IMR-90 (cell line): Measurements from ENCODE around the gene INPP4A. TPM values are rescaled to one million over a fixed set of nuclear protein-coding genes. Genes with fewer than 3 reads are reported as not detected.

Experiments
- ATAC-seq: fragments of 200-7000 bp; cut with Tn5 transposase; 2 replicates; pipeline ENCODE4 v1.9.1; 2020; ENCODE audit warnings: low read depth, mild to moderate bottlenecking, moderate library complexity
- BruUV-seq: library from RNA; stranded (reverse); fragments of 400-500 nt; replicated peaks from 2 replicates; lab custom pipeline; 2021; lab: Mats Ljungman, UMichigan
- CTCF ChIA-PET: fragments of 300-600 bp; formaldehyde crosslinking; extraction: SDS; loops from one replicate; lab custom pipeline; 2021; ENCODE audit warnings: antibody characterized with exemption; lab: Yijun Ruan, JAX
- POLR2A ChIA-PET: fragments of 300-600 bp; sonication (Branson Sonifier 250); formaldehyde crosslinking; loops from one replicate; lab custom pipeline; 2022; ENCODE audit warnings: antibody characterized with exemption; ENCODE audit not compliant: unreplicated experiment; lab: Charles Lee
- DNase-seq: peaks from one replicate; pipeline ENCODE4 v3.0.0; 2013
- H2AFZ ChIP-seq: replicated peaks from 2 replicates; pipeline ENCODE3; 2013; ENCODE audit warnings: low read length, mild to moderate bottlenecking; ENCODE audit not compliant: poor library complexity
- H2AK5ac ChIP-seq: 2 replicates; pipeline ENCODE4 v1.6.1; 2013; ENCODE audit warnings: low read depth, low read length, inconsistent platforms
- H2AK9ac ChIP-seq: replicated peaks from 2 replicates; pipeline ENCODE3; 2013; ENCODE audit warnings: mild to moderate bottlenecking, low read depth, low read length, moderate library complexity; ENCODE audit not compliant: poor library complexity
- H2BK120ac ChIP-seq: 2 replicates; pipeline ENCODE4 v1.6.1; 2013; ENCODE audit warnings: low read depth, low read length, inconsistent platforms
- H2BK15ac ChIP-seq: 3 replicates; pipeline ENCODE4 v1.6.1; 2013; ENCODE audit warnings: low read depth, low read length, inconsistent platforms
- H2BK20ac ChIP-seq: 2 replicates; pipeline ENCODE4 v1.6.1; 2013; ENCODE audit warnings: low read depth, mild to moderate bottlenecking, inconsistent platforms, low read length, moderate library complexity
- H2BK5ac ChIP-seq: 2 replicates; pipeline ENCODE4 v1.6.1; 2013; ENCODE audit warnings: mild to moderate bottlenecking, low read depth, low read length, inconsistent platforms; ENCODE audit not compliant: poor library complexity, severe bottlenecking
- H3K14ac ChIP-seq: replicated peaks from 2 replicates; pipeline ENCODE4 v1.6.1; 2013; ENCODE audit warnings: low read depth, low read length, inconsistent platforms
- H3K18ac ChIP-seq: 2 replicates; pipeline ENCODE4 v1.6.1; 2013; ENCODE audit warnings: low read depth, low read length, control low read depth
- H3K23ac ChIP-seq: 2 replicates; pipeline ENCODE4 v1.6.1; 2013; ENCODE audit warnings: low read depth, low read length, inconsistent platforms
- H3K27ac ChIP-seq: 2 replicates; pipeline ENCODE4 v1.5.1; 2013; ENCODE audit warnings: mild to moderate bottlenecking, control low read depth, low read length; ENCODE audit not compliant: insufficient read depth
- H3K27me3 ChIP-seq: 2 replicates; pipeline ENCODE4 v1.6.1; 2013; ENCODE audit warnings: low read length; ENCODE audit not compliant: control insufficient read depth, insufficient read depth
- H3K36me3 ChIP-seq: 2 replicates; pipeline ENCODE4 v1.6.1; 2013; ENCODE audit warnings: low read length, mixed read lengths; ENCODE audit not compliant: control insufficient read depth, insufficient read depth
- H3K4ac ChIP-seq: 2 replicates; pipeline ENCODE4 v1.6.1; 2013; ENCODE audit warnings: low read depth, low read length, inconsistent platforms
- H3K4me1 ChIP-seq: 2 replicates; pipeline ENCODE4 v1.6.1; 2013; ENCODE audit warnings: low read length, mixed read lengths; ENCODE audit not compliant: control insufficient read depth, insufficient read depth
- H3K4me2 ChIP-seq: 2 replicates; pipeline ENCODE4 v1.6.1; 2013; ENCODE audit warnings: low read depth, mild to moderate bottlenecking, control low read depth, low read length, moderate library complexity
- H3K4me3 ChIP-seq: 2 replicates; pipeline ENCODE4 v1.5.1; 2013; ENCODE audit warnings: low read depth, mild to moderate bottlenecking, control low read depth, low read length, moderate library complexity; ENCODE audit not compliant: insufficient read depth
- H3K56ac ChIP-seq: 2 replicates; pipeline ENCODE4 v1.6.1; 2013; ENCODE audit warnings: low read length, inconsistent platforms; ENCODE audit not compliant: insufficient read depth; ENCODE audit errors: extremely low read depth
- H3K79me1 ChIP-seq, 2 experiments: 2 replicates each; pipeline ENCODE4 v1.6.1; 2013; ENCODE audit warnings: low read length in 2 of 2, inconsistent platforms in 1 of 2, low read depth in 1 of 2
- H3K9ac ChIP-seq: 2 replicates; pipeline ENCODE4 v1.6.1; 2013; ENCODE audit warnings: low read depth, low read length, control low read depth
- H3K9me1 ChIP-seq: 2 replicates; pipeline ENCODE4 v1.6.1; 2013; ENCODE audit warnings: low read length, inconsistent platforms; ENCODE audit not compliant: insufficient read depth
- H3K9me3 ChIP-seq: 2 replicates; pipeline ENCODE4 v1.6.1; 2013; ENCODE audit warnings: low read length; ENCODE audit not compliant: control insufficient read depth, insufficient read depth
- H4K20me1 ChIP-seq: 2 replicates; pipeline ENCODE4 v1.6.1; 2013; ENCODE audit warnings: low read length, inconsistent platforms; ENCODE audit not compliant: insufficient read depth
- H4K5ac ChIP-seq: 2 replicates; pipeline ENCODE4 v1.6.1; 2013; ENCODE audit warnings: mild to moderate bottlenecking, low read depth, low read length, control low read depth
- H4K8ac ChIP-seq, 2 experiments: 2 replicates each; pipeline ENCODE4 v1.6.1; 2013; ENCODE audit warnings: low read depth in 2 of 2, low read length in 2 of 2, control low read depth in 1 of 2, inconsistent platforms in 1 of 2
- H4K91ac ChIP-seq: 2 replicates; pipeline ENCODE4 v1.6.1; 2013; ENCODE audit warnings: low read depth, low read length, inconsistent platforms; ENCODE audit not compliant: insufficient read depth
- BHLHE40 ChIP-seq: fragments of 150-350 bp; IDR thresholded peaks from 2 replicates; pipeline ENCODE4 v1.6.1; 2016; ENCODE audit warnings: mild to moderate bottlenecking, low read depth, low read length
- CEBPB ChIP-seq: IDR thresholded peaks from 2 replicates; pipeline ENCODE4 v1.6.1; 2012; ENCODE audit warnings: low read depth, low read length, improper control_type of control experiment
- CTCF ChIP-seq: conservative IDR thresholded peaks from 2 replicates; pipeline ENCODE4 v1.5.1; 2012; ENCODE audit warnings: mild to moderate bottlenecking, low read depth, low read length, improper control_type of control experiment
- ELK1 ChIP-seq: fragments of 150-350 bp; IDR thresholded peaks from 2 replicates; pipeline ENCODE4 v1.6.1; 2016; ENCODE audit warnings: low read depth, mild to moderate bottlenecking, low read length, moderate library complexity, borderline replicate concordance
- FOS ChIP-seq: fragments of 150-350 bp; IDR thresholded peaks from 2 replicates; pipeline ENCODE4 v1.6.1; 2016; ENCODE audit warnings: low read depth, low read length
- MAFK ChIP-seq: IDR thresholded peaks from 2 replicates; pipeline ENCODE4 v1.6.1; 2012; ENCODE audit warnings: low read depth, low read length, improper control_type of control experiment
- MAZ ChIP-seq: IDR thresholded peaks from 2 replicates; pipeline ENCODE4 v1.6.1; 2012; ENCODE audit warnings: low read depth, mild to moderate bottlenecking, low read length, improper control_type of control experiment, moderate library complexity, borderline replicate concordance
- MXI1 ChIP-seq: IDR thresholded peaks from 2 replicates; pipeline ENCODE4 v1.6.1; 2012; ENCODE audit warnings: low read depth, mild to moderate bottlenecking, low read length, moderate library complexity, borderline replicate concordance
- NFE2L2 ChIP-seq: fragments of 150-350 bp; IDR thresholded peaks from 2 replicates; pipeline ENCODE4 v1.6.1; 2016; ENCODE audit warnings: low read depth, mild to moderate bottlenecking, low read length
- POLR2A ChIP-seq: IDR thresholded peaks from 2 replicates; pipeline ENCODE4 v1.6.1; 2012; ENCODE audit warnings: mild to moderate bottlenecking, low read depth, low read length
- RAD21 ChIP-seq: IDR thresholded peaks from 2 replicates; pipeline ENCODE4 v1.6.1; 2012; ENCODE audit warnings: low read length, improper control_type of control experiment
- RCOR1 ChIP-seq: IDR thresholded peaks from 2 replicates; pipeline ENCODE4 v1.6.1; 2012; ENCODE audit warnings: mild to moderate bottlenecking, low read length, improper control_type of control experiment; ENCODE audit not compliant: insufficient replicate concordance
- RFX5 ChIP-seq: IDR thresholded peaks from 2 replicates; pipeline ENCODE4 v1.8.0; 2012; ENCODE audit warnings: low read depth, mild to moderate bottlenecking, low read length, moderate library complexity
- SMC3 ChIP-seq: fragments of 150-350 bp; IDR thresholded peaks from 2 replicates; pipeline ENCODE4 v1.6.1; 2016; ENCODE audit warnings: low read depth, mild to moderate bottlenecking, antibody characterized with exemption, low read length, moderate library complexity
- WGBS, 2 experiments: methylation state at CpG; one replicate each; pipeline versions ENCODE4 v1.1.5 to v1.1.7; 2013; ENCODE audit warnings: missing lambda C conversion rate in 2 of 2; ENCODE audit not compliant: insufficient read length in 1 of 2; ENCODE audit errors: extremely low coverage in 2 of 2; 5-methylcytosine and 5-hydroxymethylcytosine counted together
- dilution Hi-C: fragments of 300-500 bp; cut with HindIII; formaldehyde crosslinking; loops from one replicate; pipeline ENCODE4 v1.14.3; 2018; ENCODE audit warnings: low sequenced_read_pairs; ENCODE audit not compliant: unreplicated experiment
- in situ Hi-C: fragments of 300-500 bp; cut with MboI; formaldehyde crosslinking; loops from 3 replicates; pipeline ENCODE4 v1.14.3; 2019; ENCODE audit warnings: low sequenced_read_pairs, inconsistent platforms, mixed read lengths
- intact Hi-C: fragments of 100-400 bp; cut with micrococcal nuclease; formaldehyde crosslinking; loops from 2 replicates; pipeline ENCODE4 v1.10.0; 2022
- polyA plus RNA-seq, 3 experiments: library from polyadenylated mRNA; depleted of rRNA; stranded (reverse); fragments of >200 nt; gene quantifications; 2 replicates each; pipeline ENCODE4 v1.2.3, GENCODE V29; 2012; ENCODE audit warnings: low replicate concordance in 1 of 3
- total RNA-seq: library from RNA; depleted of rRNA; stranded (reverse); fragments of >200 nt; gene quantifications from 2 replicates; pipeline ENCODE4 v1.2.3, GENCODE V29; 2012

The INPP4A gene
- total and polyA plus RNA-seq, 2 of the 4 experiments (the other 2 are of a cell fraction) = 14.5 to 27.1 TPM

- TF ChIP-seq RFX5 (no peak), RCOR1 (no peak), CEBPB (no peak)
Measured at GRCh38 chr2:98445683-98446581, 1.3 kb downstream of the INPP4A start (continued).

- CTCF ChIA-PET = interaction anchor here (0.6 kb wide), 1 partner anchor 1487 kb away, joined by 4 read pairs; no protein-coding TSS in a partner anchor
- POLR2A ChIA-PET = interaction anchor here (0.5 kb wide), 1 partner anchor 11 kb away, joined by 4 read pairs; no protein-coding TSS in a partner anchor
- TF ChIP-seq MXI1 (no peak), POLR2A (no peak), CTCF (no peak), RAD21 (no peak), RCOR1 (no peak), MAZ (no peak), NFE2L2 (no peak), BHLHE40 (no peak), ELK1 (no peak), MAFK (no peak), FOS (no peak), SMC3 (no peak)
Measured at GRCh38 chr2:98446850-98447249, 2.2 kb downstream of the INPP4A start.

More at GRCh38 chr2:98446850-98447249, 2.2 kb downstream of the INPP4A start:
- no peaks in the 10 kb centered on the region for H3K36me3 ChIP-seq
- peaks cover 27% of the 10 kb centered on the region for H4K20me1 ChIP-seq
- H3K9me1 ChIP-seq = peaks cover 9% of the 10 kb centered on the region
- TSS peak; percentile 21 for BruUV-seq
- no peak overlapping the region for H2AK5ac ChIP-seq
- no peaks in the 10 kb centered on the region for H3K9me3 ChIP-seq
- no peak overlapping the region for H2AK9ac ChIP-seq
- intact Hi-C loops = loop anchor here (10.0 kb wide), 1 partner anchor 158 kb away; the partner anchor contains the start of genes COA5 and UNC50
- WGBS, 2 experiments = no CpG with 5 or more reads among the region's 6 CpGs
- dilution Hi-C loops = no loop called here
- no peak overlapping the region for H3K4ac ChIP-seq
- H2AFZ ChIP-seq = no peak overlapping the region
- H3K23ac ChIP-seq = no peak overlapping the region
- peaks cover 6% of the 10 kb centered on the region for H3K4me1 ChIP-seq
- no peak overlapping the region for H3K27ac ChIP-seq
- DNase-seq = no peak
- H2BK5ac ChIP-seq = no peak overlapping the region
- H4K5ac ChIP-seq = no peak overlapping the region
- no peak overlapping the region for H3K4me3 ChIP-seq
- no peak overlapping the region for H2BK20ac ChIP-seq
- H2BK15ac ChIP-seq = no peak overlapping the region
- no peaks in the 10 kb centered on the region for H3K27me3 ChIP-seq
- no peak overlapping the region for H4K8ac ChIP-seq
- no peak overlapping the region for H3K9ac ChIP-seq
- H4K91ac ChIP-seq = no peak overlapping the region
- no peak overlapping the region for H3K56ac ChIP-seq
- H3K18ac ChIP-seq = no peak overlapping the region
- H3K4me2 ChIP-seq = no peak overlapping the region
- in situ Hi-C loops = no loop called here
- ATAC-seq = no peak
- H3K14ac ChIP-seq = no peak overlapping the region
- H3K79me1 ChIP-seq = peaks cover 20 to 55% of the 10 kb centered on the region in 2 experiments; a peak in 3 of 4 replicates
- no peak overlapping the region for H2BK120ac ChIP-seq
